ENCODE data around the gene SFRP5. TPM values are rescaled to one million over a fixed set of nuclear protein-coding genes. Genes with fewer than 3 reads are reported as not detected.
A peak's percentile ranks its signal among the peaks of the same experiment; 100 is the strongest.

SFRP5 gene
- total RNA-seq, 1 donor from 2014 or later, result not detected

DNA sequence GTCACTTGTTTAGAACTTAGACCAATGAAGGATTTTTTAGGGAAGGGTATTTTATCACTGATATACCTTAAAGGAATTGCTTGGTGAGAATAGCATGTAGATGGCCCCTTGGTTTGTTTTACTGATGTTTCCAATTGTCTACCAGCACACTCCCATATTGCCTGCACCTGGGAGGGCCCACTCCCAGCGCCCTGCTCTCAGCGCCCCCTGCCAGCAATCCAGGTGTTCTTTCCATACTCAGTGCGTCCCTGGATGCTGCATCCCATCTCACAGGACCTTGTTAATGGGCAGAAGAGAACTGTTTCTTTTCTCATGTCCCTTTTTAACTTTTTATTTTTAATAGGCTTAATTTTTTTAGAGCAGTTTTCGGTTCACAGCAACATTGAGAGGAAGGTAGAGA lies 24.1 kb upstream of the SFRP5 start:
- no peak for DNase-seq (ENCODE audit: low spot score)
- no peak overlapping the region for H3K9ac ChIP-seq
- no peaks in the 10 kb centered on the region for H4K20me1 ChIP-seq (ENCODE audit: low read depth)
- H3K4me3 ChIP-seq, result no peak overlapping the region
- H3K4me2 ChIP-seq, result no peak overlapping the region
- no peaks in the 10 kb centered on the region for H3K36me3 ChIP-seq
- no peaks in the 10 kb centered on the region for H3K79me2 ChIP-seq (ENCODE audit: low read depth)
- no peaks in the 10 kb centered on the region for H3K4me1 ChIP-seq
- H3K27me3 Mint-ChIP-seq (ENCODE audit: insufficient read depth, low read depth), result peaks cover 11% of the 10 kb centered on the region
- no peak overlapping the region for H2AFZ ChIP-seq (replicated peaks)
- H3K9me3 Mint-ChIP-seq, result peaks cover 3% of the 10 kb centered on the region
- H3K4me3 Mint-ChIP-seq, result no peak overlapping the region
- no peaks in the 10 kb centered on the region for H3K36me3 Mint-ChIP-seq
- TF ChIP-seq, protein P1, sequence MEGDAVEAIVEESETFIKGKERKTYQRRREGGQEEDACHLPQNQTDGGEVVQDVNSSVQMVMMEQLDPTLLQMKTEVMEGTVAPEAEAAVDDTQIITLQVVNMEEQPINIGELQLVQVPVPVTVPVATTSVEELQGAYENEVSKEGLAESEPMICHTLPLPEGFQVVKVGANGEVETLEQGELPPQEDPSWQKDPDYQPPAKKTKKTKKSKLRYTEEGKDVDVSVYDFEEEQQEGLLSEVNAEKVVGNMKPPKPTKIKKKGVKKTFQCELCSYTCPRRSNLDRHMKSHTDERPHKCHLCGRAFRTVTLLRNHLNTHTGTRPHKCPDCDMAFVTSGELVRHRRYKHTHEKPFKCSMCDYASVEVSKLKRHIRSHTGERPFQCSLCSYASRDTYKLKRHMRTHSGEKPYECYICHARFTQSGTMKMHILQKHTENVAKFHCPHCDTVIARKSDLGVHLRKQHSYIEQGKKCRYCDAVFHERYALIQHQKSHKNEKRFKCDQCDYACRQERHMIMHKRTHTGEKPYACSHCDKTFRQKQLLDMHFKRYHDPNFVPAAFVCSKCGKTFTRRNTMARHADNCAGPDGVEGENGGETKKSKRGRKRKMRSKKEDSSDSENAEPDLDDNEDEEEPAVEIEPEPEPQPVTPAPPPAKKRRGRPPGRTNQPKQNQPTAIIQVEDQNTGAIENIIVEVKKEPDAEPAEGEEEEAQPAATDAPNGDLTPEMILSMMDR (IDR thresholded peaks at IDR 0.05), result peak; percentile 13
- TF ChIP-seq EZH2phosphoT487 (IDR thresholded peaks at IDR 0.05) (no peak), EZH2 (IDR thresholded peaks at IDR 0.05) (no peak)
- no peaks in the 10 kb centered on the region for H3K4me1 Mint-ChIP-seq
- H3K27ac Mint-ChIP-seq, result no peak overlapping the region
- H3K27ac ChIP-seq, result no peak overlapping the region
- no peaks in the 10 kb centered on the region for H3K9me3 ChIP-seq (ENCODE audit: low read depth)
- no peaks in the 10 kb centered on the region for H3K27me3 ChIP-seq
- no peaks in the 10 kb centered on the region for H3F3A ChIP-seq (ENCODE audit: low read depth)

DNA sequence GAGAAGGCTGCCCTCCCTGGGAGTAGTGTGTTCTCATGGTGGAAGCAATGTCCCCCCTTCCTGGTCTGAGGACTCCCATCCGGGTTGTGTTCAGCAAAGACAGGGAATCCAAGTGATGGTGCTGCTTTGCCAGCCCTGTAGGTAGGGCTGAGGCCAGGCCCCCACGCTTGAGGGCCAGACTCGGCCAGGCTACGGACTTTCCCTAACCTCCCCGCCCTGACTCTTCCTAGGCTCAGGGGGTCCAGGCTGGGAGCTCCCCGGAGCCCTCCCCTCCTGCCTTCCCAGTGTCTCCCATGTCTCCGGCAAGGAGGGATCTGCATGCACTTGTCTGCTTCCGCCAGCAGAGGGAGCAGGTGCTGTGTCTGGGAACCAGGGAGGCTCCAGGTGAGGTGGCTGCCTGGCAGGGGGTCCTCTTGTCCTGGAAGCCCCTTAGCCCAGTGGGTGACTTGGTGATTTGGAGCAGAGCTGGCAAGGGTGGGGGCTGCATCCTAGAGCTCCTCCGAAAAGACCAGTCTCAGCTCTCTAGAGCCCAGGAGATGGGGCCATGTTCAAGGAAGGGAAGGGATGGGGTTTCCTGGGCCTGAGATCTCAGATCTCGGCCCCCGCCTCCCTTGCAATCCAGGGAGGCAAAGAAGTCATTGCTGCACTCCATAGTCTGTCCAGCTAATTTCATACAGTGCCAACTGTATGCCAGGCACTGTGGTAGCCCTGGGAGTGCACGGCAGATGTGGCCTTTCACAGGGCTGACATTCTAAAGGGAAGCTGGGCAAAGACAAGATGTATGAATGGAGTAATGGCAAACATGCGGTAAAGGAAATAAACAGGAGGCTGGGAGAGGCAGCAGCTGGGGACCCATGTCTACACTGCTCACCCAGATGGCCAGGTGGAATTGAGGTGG lies 20.3 kb upstream of the SFRP5 start:
- H3K4me1 ChIP-seq, result peaks cover 6% of the 10 kb centered on the region
- no peak overlapping the region for H3K9ac ChIP-seq
- H3K4me3 ChIP-seq, result no peak overlapping the region
- H3K27ac ChIP-seq, result no peak overlapping the region
- H3K79me2 ChIP-seq (ENCODE audit: low read depth), result no peaks in the 10 kb centered on the region
- no peak overlapping the region for H3K4me2 ChIP-seq
- no peak overlapping the region for H2AFZ ChIP-seq (replicated peaks)
- H3K9me3 Mint-ChIP-seq, result no peaks in the 10 kb centered on the region
- no peaks in the 10 kb centered on the region for H3K36me3 Mint-ChIP-seq
- H3K27ac Mint-ChIP-seq, result no peak overlapping the region
- H3K27me3 ChIP-seq, result no peaks in the 10 kb centered on the region
- H4K20me1 ChIP-seq (ENCODE audit: low read depth), result no peaks in the 10 kb centered on the region
- H3K9me3 ChIP-seq (ENCODE audit: low read depth), result no peaks in the 10 kb centered on the region
- peak; percentile 74 for DNase-seq (ENCODE audit: low spot score)
- no peaks in the 10 kb centered on the region for H3K36me3 ChIP-seq
- TF ChIP-seq EZH2 (IDR thresholded peaks at IDR 0.05), result no peak
- TF ChIP-seq, protein P1 (IDR thresholded peaks at IDR 0.05), result peak; percentile 96
- no peaks in the 10 kb centered on the region for H3K4me1 Mint-ChIP-seq
- H3K4me3 Mint-ChIP-seq, result no peak overlapping the region
- H3F3A ChIP-seq (ENCODE audit: low read depth), result no peaks in the 10 kb centered on the region
- H3K27me3 Mint-ChIP-seq (ENCODE audit: insufficient read depth, low read depth), result peaks cover 14% of the 10 kb centered on the region

DNA sequence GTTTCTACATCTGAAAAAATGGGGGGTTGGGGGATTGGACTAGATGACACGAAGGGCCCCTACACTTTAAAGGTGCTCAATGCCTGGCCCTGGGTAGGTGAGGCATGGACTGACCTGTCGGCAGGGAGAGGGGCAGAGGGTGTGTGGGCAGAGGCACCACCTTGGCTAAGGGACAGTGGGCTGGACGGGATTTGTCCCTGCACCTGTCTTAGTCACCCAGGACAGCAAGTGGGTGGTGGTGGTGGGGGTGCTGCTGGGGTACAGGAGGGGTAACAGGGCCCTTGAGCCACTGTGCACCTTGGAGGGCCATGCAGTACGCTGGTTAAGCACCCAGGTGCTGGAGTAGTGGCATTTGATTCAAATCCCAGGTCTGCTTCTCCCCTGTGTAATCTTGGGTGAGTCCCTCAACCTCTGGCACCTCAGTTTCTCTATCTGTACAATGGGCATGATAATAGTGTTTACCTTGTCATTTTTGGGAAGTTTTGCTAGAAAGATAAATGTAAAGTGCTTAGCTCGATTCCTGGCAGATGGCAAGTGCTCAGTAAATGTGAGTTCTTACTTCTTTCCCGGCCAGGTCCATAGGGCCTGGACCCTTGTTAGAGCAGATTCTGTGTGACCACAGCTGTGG lies 18.1 kb upstream of the SFRP5 start:
- H3K9me3 ChIP-seq (ENCODE audit: low read depth), result no peaks in the 10 kb centered on the region
- no peak overlapping the region for H3K27ac ChIP-seq
- Mint-ChIP-seq H3K27ac (no peak overlapping the region), H3K4me1 (no peaks in the 10 kb centered on the region), H3K27me3 (ENCODE audit: insufficient read depth, low read depth) (peaks cover 14% of the 10 kb centered on the region), H3K36me3 (no peaks in the 10 kb centered on the region), H3K9me3 (no peaks in the 10 kb centered on the region), H3K4me3 (no peak overlapping the region)
- H3F3A ChIP-seq (ENCODE audit: low read depth), result no peaks in the 10 kb centered on the region
- H3K4me3 ChIP-seq, result no peak overlapping the region
- peaks cover 6% of the 10 kb centered on the region for H3K4me1 ChIP-seq
- H3K9ac ChIP-seq, result no peak overlapping the region
- no peaks in the 10 kb centered on the region for H3K79me2 ChIP-seq (ENCODE audit: low read depth)
- no peak overlapping the region for H2AFZ ChIP-seq (replicated peaks)
- no peaks in the 10 kb centered on the region for H4K20me1 ChIP-seq (ENCODE audit: low read depth)
- no peaks in the 10 kb centered on the region for H3K27me3 ChIP-seq
- H3K4me2 ChIP-seq, result no peak overlapping the region
- TF ChIP-seq, protein P1 (IDR thresholded peaks at IDR 0.05), result no peak
- TF ChIP-seq EZH2phosphoT487 (IDR thresholded peaks at IDR 0.05) (no peak), EZH2 (IDR thresholded peaks at IDR 0.05) (no peak)
- DNase-seq (ENCODE audit: low spot score), result no peak
- H3K36me3 ChIP-seq, result no peaks in the 10 kb centered on the region
